Fibroblast of lung (primary cell): Measurements from ENCODE around the gene PLXNA4.

Experiments used
- EZH2 ChIP-seq: IDR thresholded peaks from 2 replicates; pipeline ENCODE4 v1.5.1; 2012; ENCODE audit warnings: low read length, control low read depth, mild to moderate bottlenecking; ENCODE audit errors: missing control alignments
- TF ChIP-seq, protein P1 (sequence below), 2 donors: IDR thresholded peaks in 1 of 2; conservative IDR thresholded peaks in 1 of 2; 1 replicate in 1 of 2; 2 replicates in 1 of 2; pipeline ENCODE4 v1.5.1; 2011 to 2012; ENCODE audit warnings: low read length in 2 of 2, control low read depth in 1 of 2, inconsistent platforms in 1 of 2, low read depth in 1 of 2, mild to moderate bottlenecking in 1 of 2

DNA sequence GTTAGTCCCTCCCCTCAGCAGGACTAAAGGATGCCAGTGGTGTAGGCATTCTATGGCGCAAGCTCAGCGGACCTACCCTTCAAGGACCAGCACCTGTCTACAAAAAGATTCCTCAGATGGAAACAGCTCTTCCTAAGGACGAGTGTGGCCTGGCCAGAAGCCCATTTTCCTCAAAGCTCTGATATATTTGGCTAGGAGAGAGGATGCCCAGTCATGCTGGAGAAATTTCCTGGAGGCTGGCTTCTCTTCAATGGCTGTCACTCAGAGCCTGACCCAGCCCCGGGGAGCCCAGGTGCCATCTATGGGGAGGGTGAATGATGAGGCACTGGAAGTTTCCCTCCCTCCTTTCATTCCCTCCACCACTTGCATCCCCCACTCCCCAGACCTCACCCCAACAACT lies 111.5 kb downstream of the PLXNA4 start:
- TF ChIP-seq, protein P1, sequence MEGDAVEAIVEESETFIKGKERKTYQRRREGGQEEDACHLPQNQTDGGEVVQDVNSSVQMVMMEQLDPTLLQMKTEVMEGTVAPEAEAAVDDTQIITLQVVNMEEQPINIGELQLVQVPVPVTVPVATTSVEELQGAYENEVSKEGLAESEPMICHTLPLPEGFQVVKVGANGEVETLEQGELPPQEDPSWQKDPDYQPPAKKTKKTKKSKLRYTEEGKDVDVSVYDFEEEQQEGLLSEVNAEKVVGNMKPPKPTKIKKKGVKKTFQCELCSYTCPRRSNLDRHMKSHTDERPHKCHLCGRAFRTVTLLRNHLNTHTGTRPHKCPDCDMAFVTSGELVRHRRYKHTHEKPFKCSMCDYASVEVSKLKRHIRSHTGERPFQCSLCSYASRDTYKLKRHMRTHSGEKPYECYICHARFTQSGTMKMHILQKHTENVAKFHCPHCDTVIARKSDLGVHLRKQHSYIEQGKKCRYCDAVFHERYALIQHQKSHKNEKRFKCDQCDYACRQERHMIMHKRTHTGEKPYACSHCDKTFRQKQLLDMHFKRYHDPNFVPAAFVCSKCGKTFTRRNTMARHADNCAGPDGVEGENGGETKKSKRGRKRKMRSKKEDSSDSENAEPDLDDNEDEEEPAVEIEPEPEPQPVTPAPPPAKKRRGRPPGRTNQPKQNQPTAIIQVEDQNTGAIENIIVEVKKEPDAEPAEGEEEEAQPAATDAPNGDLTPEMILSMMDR (conservative IDR thresholded peaks at IDR 0.05 in 1 of 2, IDR thresholded peaks at IDR 0.05 in 1 of 2; ENCODE audit: low read depth in 1 of 2, low read length in 2 of 2), result no peak
- TF ChIP-seq EZH2, result no peak
